Measurements from ENCODE around the gene ARHGAP8. TPM values are rescaled to one million over a fixed set of nuclear protein-coding genes. Genes with fewer than 3 reads are reported as not detected.

ARHGAP8 gene
- total RNA-seq, 6 experiments from 2014 or later, result not detected

- Mint-ChIP-seq H3K4me1 (ENCODE audit: low read depth) (no peaks in the 10 kb centered on the region), H3K27ac (no peak overlapping the region), H3K36me3 (ENCODE audit: low read depth) (no peaks in the 10 kb centered on the region), H3K9me3 (peaks cover 11% of the 10 kb centered on the region; the same call in 1 of the 2 replicates), H3K4me3 (no peak overlapping the region), H3K27me3 (ENCODE audit: insufficient read depth) (peaks cover 3% of the 10 kb centered on the region; the same call in 1 of the 2 replicates)
- TF ChIP-seq CTCF (IDR thresholded peaks at IDR 0.05), result no peak
- no peak for DNase-seq
These were observed 139.9 kb downstream of the ARHGAP8 start for GRCh38 chr22:44892243-44892642.

GRCh38 chr22:44892803-44893730, 140.7 kb downstream of the ARHGAP8 start:
- Mint-ChIP-seq H3K36me3 (ENCODE audit: low read depth) (no peaks in the 10 kb centered on the region), H3K9me3 (peaks cover 11% of the 10 kb centered on the region; the same call in 1 of the 2 replicates), H3K27me3 (ENCODE audit: insufficient read depth) (peaks cover 3% of the 10 kb centered on the region; the same call in 1 of the 2 replicates), H3K27ac (no peak overlapping the region), H3K4me3 (no peak overlapping the region), H3K4me1 (ENCODE audit: low read depth) (no peaks in the 10 kb centered on the region)
- DNase-seq, result no peak
- no peak for TF ChIP-seq CTCF (IDR thresholded peaks at IDR 0.05)

- TF ChIP-seq CTCF (IDR thresholded peaks at IDR 0.05), result no peak
- peaks cover 3% of the 10 kb centered on the region; the same call in 1 of the 2 replicates for H3K27me3 Mint-ChIP-seq (ENCODE audit: insufficient read depth)
- H3K9me3 Mint-ChIP-seq, result peaks cover 11% of the 10 kb centered on the region; the same call in 1 of the 2 replicates
- no peak overlapping the region for H3K27ac Mint-ChIP-seq
- no peaks in the 10 kb centered on the region for H3K36me3 Mint-ChIP-seq (ENCODE audit: low read depth)
- DNase-seq, result no peak
- H3K4me3 Mint-ChIP-seq, result no peak overlapping the region
- no peaks in the 10 kb centered on the region for H3K4me1 Mint-ChIP-seq (ENCODE audit: low read depth)
These were observed 141.3 kb downstream of the ARHGAP8 start for GRCh38 chr22:44893731-44894080.

- peaks cover 11% of the 10 kb centered on the region; the same call in 1 of the 2 replicates for H3K9me3 Mint-ChIP-seq
- DNase-seq, result no peak
- no peak for TF ChIP-seq CTCF (IDR thresholded peaks at IDR 0.05)
- H3K27me3 Mint-ChIP-seq (ENCODE audit: insufficient read depth), result peaks cover 3% of the 10 kb centered on the region; the same call in 1 of the 2 replicates
- H3K27ac Mint-ChIP-seq, result no peak overlapping the region
- no peak overlapping the region for H3K4me3 Mint-ChIP-seq
- no peaks in the 10 kb centered on the region for H3K36me3 Mint-ChIP-seq (ENCODE audit: low read depth)
- H3K4me1 Mint-ChIP-seq (ENCODE audit: low read depth), result no peaks in the 10 kb centered on the region
These were observed 141.9 kb downstream of the ARHGAP8 start for GRCh38 chr22:44894321-44894720.

- H3K36me3 Mint-ChIP-seq (ENCODE audit: low read depth), result no peaks in the 10 kb centered on the region
- DNase-seq, result no peak
- no peak overlapping the region for H3K4me3 Mint-ChIP-seq
- peaks cover 14% of the 10 kb centered on the region; the same call in 1 of the 2 replicates for H3K9me3 Mint-ChIP-seq
- no peak overlapping the region for H3K27ac Mint-ChIP-seq
- H3K27me3 Mint-ChIP-seq (ENCODE audit: insufficient read depth), result peaks cover 6% of the 10 kb centered on the region
- H3K4me1 Mint-ChIP-seq (ENCODE audit: low read depth), result no peaks in the 10 kb centered on the region
- no peak for TF ChIP-seq CTCF (IDR thresholded peaks at IDR 0.05)
These were observed 142.4 kb downstream of the ARHGAP8 start for GRCh38 chr22:44894782-44895181.
